GM23338 (cell line): ENCODE results near the gene DNAH11. TPM values are rescaled to one million over a fixed set of nuclear protein-coding genes. Genes with fewer than 3 reads are reported as not detected.
A peak's percentile ranks its signal among the peaks of the same experiment; 100 is the strongest.

ENCODE experiments used
- ATAC-seq: fragments of 200-7000 bp; cut with Tn5 transposase; 3 replicates; pipeline ENCODE4 v1.9.1; 2020
- DNase-seq: peaks from one replicate; pipeline ENCODE4 v3.0.0-alpha.2; 2015; ENCODE audit warnings: low spot score
- H2AFZ ChIP-seq: fragments of 200-600 bp; sonication (generic); 2 replicates; pipeline ENCODE4 v1.8.0; 2016; ENCODE audit warnings: antibody characterized with exemption, mild to moderate bottlenecking, moderate library complexity
- H3F3A ChIP-seq: fragments of 200-600 bp; sonication (generic); replicated peaks from 2 replicates; pipeline ENCODE4 v1.8.0; 2017; ENCODE audit warnings: antibody characterized with exemption, mixed run types, low read depth
- H3K27ac ChIP-seq: fragments of 200-600 bp; sonication (generic); 2 replicates; pipeline ENCODE4 v1.6.1; 2016; ENCODE audit warnings: low read depth
- H3K27me3 ChIP-seq: fragments of 200-600 bp; sonication (generic); 2 replicates; pipeline ENCODE4 v1.8.0; 2016; ENCODE audit warnings: mild to moderate bottlenecking, mixed run types, moderate library complexity; ENCODE audit not compliant: insufficient read depth
- H3K36me3 ChIP-seq: fragments of 200-600 bp; sonication (generic); 2 replicates; pipeline ENCODE4 v1.8.0; 2016; ENCODE audit warnings: mild to moderate bottlenecking; ENCODE audit not compliant: insufficient read depth
- H3K4me1 ChIP-seq: fragments of 200-600 bp; sonication (generic); 2 replicates; pipeline ENCODE4 v1.8.0; 2016; ENCODE audit warnings: mild to moderate bottlenecking, moderate library complexity; ENCODE audit not compliant: insufficient read depth
- H3K4me2 ChIP-seq: fragments of 200-600 bp; sonication (generic); 2 replicates; pipeline ENCODE4 v1.7.1; 2017; ENCODE audit warnings: mixed run types
- H3K4me3 ChIP-seq: fragments of 200-600 bp; sonication (generic); 2 replicates; pipeline ENCODE4 v1.6.1; 2016; ENCODE audit warnings: mixed run types
- H3K79me2 ChIP-seq: fragments of 200-600 bp; sonication (generic); replicated peaks from 2 replicates; pipeline ENCODE4 v1.8.0; 2017; ENCODE audit warnings: mild to moderate bottlenecking; ENCODE audit not compliant: insufficient read depth
- H3K9me2 ChIP-seq: fragments of 200-600 bp; sonication (generic); 2 replicates; pipeline ENCODE4 v1.8.0; 2017; ENCODE audit not compliant: insufficient read depth
- H4K20me1 ChIP-seq: fragments of 200-600 bp; sonication (generic); replicated peaks from 2 replicates; pipeline ENCODE4 v1.8.0; 2017; ENCODE audit warnings: mild to moderate bottlenecking; ENCODE audit not compliant: insufficient read depth
- H3K27ac Mint-ChIP-seq: 2 replicates; pipeline ENCODE4 v1.8.0; 2020; ENCODE audit warnings: inconsistent platforms, mild to moderate bottlenecking, moderate library complexity, mixed read lengths
- H3K27me3 Mint-ChIP-seq: 3 replicates; pipeline ENCODE4 v1.8.0; 2022; ENCODE audit warnings: low read depth, mild to moderate bottlenecking, moderate library complexity, mixed read lengths, inconsistent platforms; ENCODE audit not compliant: insufficient read depth, poor library complexity
- H3K36me3 Mint-ChIP-seq: 3 replicates; pipeline ENCODE4 v1.8.0; 2021; ENCODE audit warnings: low read depth, mild to moderate bottlenecking, inconsistent platforms, moderate library complexity, mixed read lengths
- H3K4me1 Mint-ChIP-seq: 3 replicates; pipeline ENCODE4 v1.8.0; 2020; ENCODE audit warnings: mild to moderate bottlenecking, inconsistent platforms, mixed read lengths
- H3K4me3 Mint-ChIP-seq: 3 replicates; pipeline ENCODE4 v1.8.0; 2021; ENCODE audit warnings: moderate library complexity, mild to moderate bottlenecking, inconsistent platforms, mixed read lengths
- H3K9me3 Mint-ChIP-seq: 3 replicates; pipeline ENCODE4 v1.8.0; 2020; ENCODE audit warnings: moderate library complexity, mild to moderate bottlenecking, inconsistent platforms, mixed read lengths
- ETS1 ChIP-seq: IDR thresholded peaks from 2 replicates; pipeline ENCODE4 v1.6.1; 2016; ENCODE audit warnings: antibody characterized with exemption
- EZH2 ChIP-seq: fragments of 200-600 bp; sonication (generic); IDR thresholded peaks from one replicate; pipeline ENCODE4 v1.8.0; 2017; ENCODE audit warnings: antibody characterized with exemption, mild to moderate bottlenecking, low read depth; ENCODE audit not compliant: unreplicated experiment
- EZH2phosphoT487 ChIP-seq: fragments of 200-600 bp; sonication (generic); IDR thresholded peaks from one replicate; pipeline ENCODE4 v1.8.1; 2018; ENCODE audit warnings: antibody characterized with exemption; ENCODE audit not compliant: unreplicated experiment
- POLR2AphosphoS5 ChIP-seq: IDR thresholded peaks from 2 replicates; pipeline ENCODE4 v1.6.1; 2016; ENCODE audit warnings: antibody characterized with exemption, low read depth
- ZNF114 ChIP-seq: fragments of 250-450 bp; sonication (Bioruptor Pico); IDR thresholded peaks from 2 replicates; pipeline ENCODE4 v1.5.0; 2020; ENCODE audit warnings: mild to moderate bottlenecking, moderate library complexity
- ZNF462 ChIP-seq: fragments of 250-450 bp; sonication (Bioruptor Pico); IDR thresholded peaks from 2 replicates; pipeline ENCODE4 v1.5.0; 2020; ENCODE audit warnings: mild to moderate bottlenecking, moderate library complexity
- polyA plus RNA-seq: library from polyadenylated mRNA; unstranded; fragments of >200 nt; fragmentation: Nextera tagmentation; extraction: Ambion mirVana; gene quantifications from 2 replicates; pipeline ENCODE4 v1.2.1, GENCODE V29; 2016
- total RNA-seq: library from RNA; depleted of rRNA; stranded (reverse); fragments of >200 nt; shearing (Covaris generic); gene quantifications from 2 replicates; pipeline ENCODE4 v1.2.3, GENCODE V29; 2014

The DNAH11 gene
- total and polyA plus RNA-seq, 2 experiments from 2014 or later, result 9.3 TPM

GRCh38 chr7:21939858-21940372, 397.1 kb downstream of the DNAH11 start (continued):
- no peak for TF ChIP-seq ZNF462 (CRISPR knock-in tag)
- TF ChIP-seq EZH2phosphoT487, result no peak
- TF ChIP-seq EZH2, result no peak
- TF ChIP-seq ETS1, result no peak
- TF ChIP-seq ZNF114 (CRISPR knock-in tag), result no peak
- no peak for TF ChIP-seq POLR2AphosphoS5

- ATAC-seq, result no peak
These were observed 398.8 kb downstream of the DNAH11 start for GRCh38 chr7:21941611-21942141.

More at GRCh38 chr7:21941611-21942141, 398.8 kb downstream of the DNAH11 start:
- Histone ChIP-seq H3K4me1 (peaks cover 59% of the 10 kb centered on the region), H3F3A (no peaks in the 10 kb centered on the region), H3K4me2 (peak overlapping the region; percentile 82; the same call in 1 of the 2 replicates), H3K27me3 (no peaks in the 10 kb centered on the region), H2AFZ (no peak overlapping the region), H3K4me3 (0 out of 2 replicates have a peak overlapping the region, but pooled peaks have one; percentile 71), H4K20me1 (peaks cover 52% of the 10 kb centered on the region), H3K36me3 (no peaks in the 10 kb centered on the region; the same call in 1 of the 2 replicates), H3K27ac (no peak overlapping the region; the same call in 1 of the 2 replicates), H3K79me2 (peaks cover 84% of the 10 kb centered on the region), H3K9me2 (no peaks in the 10 kb centered on the region; the same call in 1 of the 2 replicates)
- Mint-ChIP-seq H3K27ac (no peak overlapping the region), H3K9me3 (no peaks in the 10 kb centered on the region), H3K36me3 (peaks cover 37% of the 10 kb centered on the region), H3K4me3 (peak overlapping the region; percentile 14; the same call in 2 of the 3 replicates), H3K27me3 (peaks cover 4% of the 10 kb centered on the region), H3K4me1 (peaks cover 58% of the 10 kb centered on the region)
- no peak for TF ChIP-seq POLR2AphosphoS5
- no peak for DNase-seq
